Naive B cell (primary cell): ENCODE measurements around the gene SRRT. TPM values are rescaled to one million over a fixed set of nuclear protein-coding genes. Genes with fewer than 3 reads are reported as not detected.

Experiments
- ATAC-seq, 2 donors: fragments of 150-1000 bp; cut with Tn5 transposase; 2 replicates each; pipeline ENCODE4 v1.10.0; 2021; ENCODE audit warnings: low read depth in 2 of 2, mild to moderate bottlenecking in 2 of 2, moderate library complexity in 2 of 2
- DNase-seq: peaks from one replicate; pipeline ENCODE4 v3.0.0; 2022
- H3K27ac Mint-ChIP-seq, 6 donors: one replicate each; pipeline ENCODE4 v1.8.0; 2020 to 2022; ENCODE audit warnings: mild to moderate bottlenecking in 6 of 6, mixed read lengths in 6 of 6, moderate library complexity in 5 of 6, inconsistent platforms in 2 of 6
- H3K27me3 Mint-ChIP-seq, 3 donors: one replicate each; pipeline ENCODE4 v1.8.0; 2021 to 2022; ENCODE audit warnings: mixed read lengths in 3 of 3, mild to moderate bottlenecking in 1 of 3
- H3K36me3 Mint-ChIP-seq, 2 donors: one replicate each; pipeline ENCODE4 v1.8.0; 2020 to 2022; ENCODE audit warnings: mixed read lengths in 2 of 2, inconsistent platforms in 1 of 2, mild to moderate bottlenecking in 1 of 2
- H3K4me1 Mint-ChIP-seq, 3 donors: one replicate each; pipeline ENCODE4 v1.8.0; 2020 to 2022; ENCODE audit warnings: mixed read lengths in 3 of 3, inconsistent platforms in 1 of 3, mild to moderate bottlenecking in 1 of 3, moderate library complexity in 1 of 3
- H3K4me3 Mint-ChIP-seq, 8 donors: one replicate each; pipeline ENCODE4 v1.8.0; 2020 to 2022; ENCODE audit warnings: mild to moderate bottlenecking in 8 of 8, mixed read lengths in 8 of 8, moderate library complexity in 8 of 8, inconsistent platforms in 2 of 8
- H3K9me3 Mint-ChIP-seq, 7 donors: one replicate each; pipeline ENCODE4 v1.8.0; 2020 to 2022; ENCODE audit warnings: mixed read lengths in 7 of 7, mild to moderate bottlenecking in 5 of 7, inconsistent platforms in 2 of 7, moderate library complexity in 1 of 7
- polyA plus RNA-seq, 6 donors: library from polyadenylated mRNA; unstranded; fragments of 300-500 nt; fragmentation: Illumina TruSeq; gene quantifications; one replicate each; pipeline ENCODE4 v1.2.3, GENCODE V29; 2021; ENCODE audit warnings: low read depth in 6 of 6

SRRT gene
- polyA plus RNA-seq, 6 donors from 2014 or later: 17.5 to 79.0 (median 46.0) TPM

GRCh38 chr7:100888291-100888987, 13.5 kb downstream of the SRRT start:
- H3K27me3 Mint-ChIP-seq: peaks cover 10 to 33% (median 32%) of the 10 kb centered on the region in 3 donors
- H3K9me3 Mint-ChIP-seq: peaks cover 0 to 2% (median 0%) of the 10 kb centered on the region in 7 donors
- ATAC-seq (no peak), DNase-seq (no peak)
- H3K4me3 Mint-ChIP-seq: peak overlapping the region; percentile 81 to 95 (median 90)
- H3K27ac Mint-ChIP-seq: peak overlapping the region; percentile 84 to 98 (median 96)
- H3K36me3 Mint-ChIP-seq: peaks cover 13 to 46% of the 10 kb centered on the region in 2 donors
- peaks cover 60 to 68% (median 63%) of the 10 kb centered on the region in 3 donors for H3K4me1 Mint-ChIP-seq

- DNase-seq: no peak
- H3K4me1 Mint-ChIP-seq: peaks cover 61 to 64% (median 62%) of the 10 kb centered on the region in 3 donors
- ATAC-seq: no peak
These were observed 14.3 kb downstream of the SRRT start, which contains the start of gene UFSP1 for GRCh38 chr7:100888988-100889750. Gene UFSP1 (minus strand): TSS chr7:100889715. CDS start chr7:100889271, 444 bp downstream.

GRCh38 chr7:100890653-100891567, 16.0 kb downstream of the SRRT start:
- DNase-seq (no peak), ATAC-seq (no peak)
- Mint-ChIP-seq H3K27ac (peak overlapping the region in 2 of 6 donors; percentile 31 to 51), H3K4me3 (peak overlapping the region; percentile 86 to 93 (median 90)), H3K4me1 (peaks cover 49 to 55% (median 50%) of the 10 kb centered on the region in 3 donors), H3K9me3 (peaks cover 0 to 2% (median 0%) of the 10 kb centered on the region in 7 donors), H3K36me3 (peaks cover 5 to 23% of the 10 kb centered on the region in 2 donors), H3K27me3 (peaks cover 11 to 50% (median 45%) of the 10 kb centered on the region in 3 donors)

More at GRCh38 chr7:100888988-100889750, 14.3 kb downstream of the SRRT start, which contains the start of gene UFSP1:
- peak within 1 kb of the TSS; percentile 86 to 95 (median 91) for H3K4me3 Mint-ChIP-seq
- H3K27me3 Mint-ChIP-seq: peaks cover 10 to 40% (median 38%) of the 10 kb centered on the region in 3 donors
- peaks cover 13 to 38% of the 10 kb centered on the region in 2 donors for H3K36me3 Mint-ChIP-seq
- H3K9me3 Mint-ChIP-seq: peaks cover 0 to 2% (median 0%) of the 10 kb centered on the region in 7 donors
- H3K27ac Mint-ChIP-seq: peak within 1 kb of the TSS; percentile 31 to 95 (median 84)

- Mint-ChIP-seq H3K4me1 (peaks cover 48 to 54% (median 49%) of the 10 kb centered on the region in 3 donors), H3K27ac (no peak overlapping the region), H3K36me3 (peaks cover 4 to 20% of the 10 kb centered on the region in 2 donors), H3K27me3 (peaks cover 15 to 57% (median 52%) of the 10 kb centered on the region in 3 donors), H3K9me3 (peaks cover 0 to 2% (median 0%) of the 10 kb centered on the region in 7 donors), H3K4me3 (peak overlapping the region; percentile 47 to 88 (median 70))
- DNase-seq: no peak
- ATAC-seq: no peak
These were observed 16.8 kb downstream of the SRRT start for GRCh38 chr7:100891568-100892247.

GRCh38 chr7:100892364-100893317, 17.7 kb downstream of the SRRT start:
- Mint-ChIP-seq H3K4me3 (peak overlapping the region in 7 of 8 donors; percentile 7 to 88 (median 47)), H3K36me3 (peaks cover 3 to 11% of the 10 kb centered on the region in 2 donors), H3K4me1 (peaks cover 41 to 44% (median 43%) of the 10 kb centered on the region in 3 donors), H3K27me3 (peaks cover 16 to 62% (median 56%) of the 10 kb centered on the region in 3 donors), H3K27ac (peak overlapping the region in 1 of 6 donors; percentile 20), H3K9me3 (peaks cover 0 to 2% (median 0%) of the 10 kb centered on the region in 7 donors)
- DNase-seq: no peak
- no peak for ATAC-seq

GRCh38 chr7:100893318-100893895, 18.5 kb downstream of the SRRT start:
- H3K27ac Mint-ChIP-seq: no peak overlapping the region
- H3K27me3 Mint-ChIP-seq: peaks cover 23 to 70% (median 64%) of the 10 kb centered on the region in 3 donors
- peaks cover 0 to 7% of the 10 kb centered on the region in 2 donors for H3K36me3 Mint-ChIP-seq
- H3K4me1 Mint-ChIP-seq: peaks cover 33 to 37% (median 36%) of the 10 kb centered on the region in 3 donors
- DNase-seq (no peak), ATAC-seq (no peak)
- peak overlapping the region in 6 of 8 donors; percentile 25 to 95 (median 40) for H3K4me3 Mint-ChIP-seq
- H3K9me3 Mint-ChIP-seq: no peaks in the 10 kb centered on the region

- peaks cover 31 to 34% (median 32%) of the 10 kb centered on the region in 3 donors for H3K4me1 Mint-ChIP-seq
- H3K27me3 Mint-ChIP-seq: peaks cover 25 to 76% (median 65%) of the 10 kb centered on the region in 3 donors
- H3K27ac Mint-ChIP-seq: peak overlapping the region in 1 of 6 donors; percentile 22
- DNase-seq (no peak), ATAC-seq (no peak)
- no peaks in the 10 kb centered on the region for H3K9me3 Mint-ChIP-seq
- H3K4me3 Mint-ChIP-seq: peak overlapping the region in 5 of 8 donors; percentile 25 to 95 (median 53)
- H3K36me3 Mint-ChIP-seq: peaks cover 0 to 7% of the 10 kb centered on the region in 2 donors
These were observed 19.2 kb downstream of the SRRT start for GRCh38 chr7:100893910-100894721.

GRCh38 chr7:100894860-100895700, 20.2 kb downstream of the SRRT start:
- DNase-seq: peak; percentile 63
- peak; percentile 14 to 22 for ATAC-seq
- peaks cover 27 to 31% (median 29%) of the 10 kb centered on the region in 3 donors for H3K4me1 Mint-ChIP-seq
- peaks cover 28 to 82% (median 66%) of the 10 kb centered on the region in 3 donors for H3K27me3 Mint-ChIP-seq
- peak overlapping the region in 5 of 8 donors; percentile 60 to 95 (median 71) for H3K4me3 Mint-ChIP-seq
- peaks cover 0 to 2% (median 0%) of the 10 kb centered on the region in 7 donors for H3K9me3 Mint-ChIP-seq
- no peak overlapping the region for H3K27ac Mint-ChIP-seq
- peaks cover 0 to 7% of the 10 kb centered on the region in 2 donors for H3K36me3 Mint-ChIP-seq

GRCh38 chr7:100895701-100895955, 20.7 kb downstream of the SRRT start, which contains the start of gene ACHE:
Gene ACHE (minus strand): TSS chr7:100895888. CDS start chr7:100894232, 1,656 bp downstream.
- H3K36me3 Mint-ChIP-seq: peaks cover 0 to 7% of the 10 kb centered on the region in 2 donors
- H3K27ac Mint-ChIP-seq: peak within 1 kb of the TSS in 2 of 6 donors; percentile 15 to 88
- H3K4me1 Mint-ChIP-seq: peaks cover 22 to 25% (median 24%) of the 10 kb centered on the region in 3 donors
- ATAC-seq: peak in 1 of 2 donors; percentile 17
- DNase-seq: no peak
- H3K9me3 Mint-ChIP-seq: peaks cover 0 to 4% (median 0%) of the 10 kb centered on the region in 7 donors
- peaks cover 30 to 82% (median 66%) of the 10 kb centered on the region in 3 donors for H3K27me3 Mint-ChIP-seq
- H3K4me3 Mint-ChIP-seq: peak within 1 kb of the TSS; percentile 80 to 95 (median 92)
